HCT116 (cell line): ENCODE data around the gene TARBP1.

Experiments used
- ATF3 ChIP-seq: IDR thresholded peaks from 2 replicates; pipeline ENCODE4 v1.6.1; 2012
- CTCF ChIP-seq, 3 experiments: fragments of 200-600 bp in 1 of 3; sonication (generic) in 1 of 3; IDR thresholded peaks in 2 of 3; conservative IDR thresholded peaks in 1 of 3; 2 replicates each; pipeline ENCODE4 v1.5.1; 2012 to 2017; ENCODE audit warnings: low read depth in 2 of 3, low read length in 2 of 3, antibody characterized with exemption in 1 of 3, borderline replicate concordance in 1 of 3, control low read depth in 1 of 3, mild to moderate bottlenecking in 1 of 3, mixed read lengths in 1 of 3, mixed run types in 1 of 3, moderate library complexity in 1 of 3; ENCODE audit not compliant: insufficient read depth in 1 of 3
- EGR1 ChIP-seq: IDR thresholded peaks from 2 replicates; pipeline ENCODE4 v1.6.1; 2012; ENCODE audit warnings: low read depth
- ELF1 ChIP-seq: IDR thresholded peaks from 2 replicates; pipeline ENCODE4 v1.6.1; 2012; ENCODE audit warnings: low read depth, borderline replicate concordance
- EZH2phosphoT487 ChIP-seq: fragments of 200-600 bp; IDR thresholded peaks from 2 replicates; pipeline ENCODE4 v1.6.1; 2018; ENCODE audit warnings: antibody characterized with exemption, borderline replicate concordance
- MAX ChIP-seq: IDR thresholded peaks from 2 replicates; pipeline ENCODE4 v1.6.1; 2012
- POLR2A ChIP-seq: IDR thresholded peaks from 2 replicates; pipeline ENCODE4 v1.7.0; 2011; ENCODE audit warnings: borderline replicate concordance; ENCODE audit not compliant: insufficient read depth, insufficient read length; ENCODE audit errors: extremely low read depth
- POLR2AphosphoS5 ChIP-seq: IDR thresholded peaks from 2 replicates; pipeline ENCODE4 v1.6.1; 2011; ENCODE audit warnings: mild to moderate bottlenecking, low read depth, low read length, moderate library complexity
- REST ChIP-seq: IDR thresholded peaks from 2 replicates; pipeline ENCODE4 v1.6.1; 2012; ENCODE audit warnings: low read depth
- SP1 ChIP-seq: IDR thresholded peaks from 2 replicates; pipeline ENCODE4 v1.6.1; 2012; ENCODE audit warnings: low read depth
- ZNF274 ChIP-seq: fragments of 200-500 bp; sonication (Bioruptor generic); IDR thresholded peaks from 2 replicates; pipeline ENCODE4 v1.6.1; 2014; ENCODE audit warnings: mild to moderate bottlenecking, low read depth, low read length, inconsistent platforms

GRCh38 chr1:234431255-234431654 lies 47.7 kb downstream of the TARBP1 start:
- TF ChIP-seq POLR2AphosphoS5 (no peak), CTCF (IDR thresholded peaks at IDR 0.05 in 2 of 3, conservative IDR thresholded peaks at IDR 0.05 in 1 of 3; ENCODE audit: borderline replicate concordance in 1 of 3, insufficient read depth in 1 of 3, low read depth in 2 of 3, low read length in 2 of 3) (no peak), REST (no peak), MAX (no peak), POLR2A (no peak), ATF3 (no peak), ELF1 (no peak), EGR1 (no peak), EZH2phosphoT487 (no peak), ZNF274 (no peak), SP1 (no peak)
